Cardiac muscle cell (in vitro differentiated cells and primary cell): ENCODE measurements around the gene RTN3. TPM values are rescaled to one million over a fixed set of nuclear protein-coding genes. Genes with fewer than 3 reads are reported as not detected.
A peak's percentile ranks its signal among the peaks of the same experiment; 100 is the strongest.

ENCODE experiments used
- DNase-seq, 2 donors: peaks; one replicate each; pipeline versions ENCODE4 v3.0.0 to v3.0.0-alpha.2; 2010 to 2017; ENCODE audit warnings: low read depth in 1 of 2, low spot score in 1 of 2
- H3K27ac ChIP-seq: fragments of 200-600 bp; sonication (generic); 2 replicates; pipeline ENCODE4 v1.5.1; 2016
- H3K27me3 ChIP-seq: fragments of 200-600 bp; sonication (generic); 2 replicates; pipeline ENCODE4 v1.6.0; 2016; ENCODE audit warnings: control low read depth
- H3K36me3 ChIP-seq: fragments of 200-600 bp; sonication (generic); 2 replicates; pipeline ENCODE4 v1.5.1; 2016; ENCODE audit warnings: control low read depth
- H3K4me1 ChIP-seq: fragments of 200-600 bp; sonication (generic); 2 replicates; pipeline ENCODE4 v1.8.1; 2017; ENCODE audit warnings: low read depth, mild to moderate bottlenecking, mixed run types
- H3K4me3 ChIP-seq: fragments of 200-600 bp; sonication (generic); 2 replicates; pipeline ENCODE4 v1.5.1; 2016; ENCODE audit warnings: mild to moderate bottlenecking
- H3K9me3 ChIP-seq: fragments of 200-600 bp; sonication (generic); 2 replicates; pipeline ENCODE4 v1.5.1; 2017; ENCODE audit warnings: low read depth, mild to moderate bottlenecking, control low read depth
- polyA plus RNA-seq: library from polyadenylated mRNA; unstranded; fragments of >200 nt; fragmentation: Nextera tagmentation; extraction: Ambion mirVana; gene quantifications from 2 replicates; pipeline ENCODE4 v1.2.1, GENCODE V29; 2016
- total RNA-seq: library from RNA; depleted of rRNA; stranded (reverse); fragments of >200 nt; gene quantifications from 2 replicates; pipeline ENCODE4 v1.2.3, GENCODE V29; 2016
- TF ChIP-seq, protein P1 (sequence below): IDR thresholded peaks from 2 replicates; pipeline ENCODE4 v1.5.1; 2012; ENCODE audit warnings: low read depth, mild to moderate bottlenecking, low read length

Gene RTN3
- total and polyA plus RNA-seq, 2 experiments from 2014 or later = 99.7 to 116 TPM

DNA sequence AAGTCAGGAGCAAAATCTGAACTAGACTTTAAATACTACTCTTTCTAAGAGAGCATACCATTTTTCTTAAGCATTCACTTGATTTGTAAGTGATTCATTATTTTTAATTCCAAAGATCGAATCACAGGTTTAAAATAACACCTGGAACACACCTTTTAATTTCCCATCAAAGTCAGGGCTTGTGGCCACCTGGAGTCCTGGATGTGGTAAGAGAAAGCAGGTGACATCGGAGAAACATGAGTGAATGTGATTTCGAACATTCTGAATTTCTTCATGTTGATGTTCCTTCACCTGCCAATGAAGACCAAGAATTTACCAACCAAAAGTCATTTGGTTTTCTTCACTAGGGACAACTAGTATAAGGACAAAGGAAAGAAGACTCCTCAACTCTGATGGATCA, 38.1 kb upstream of the RTN3 start:
- Histone ChIP-seq H3K36me3 (peaks cover 24% of the 10 kb centered on the region), H3K27ac (no peak overlapping the region), H3K27me3 (no peaks in the 10 kb centered on the region), H3K9me3 (no peaks in the 10 kb centered on the region), H3K4me1 (no peaks in the 10 kb centered on the region), H3K4me3 (no peak overlapping the region)
- TF ChIP-seq, protein P1, sequence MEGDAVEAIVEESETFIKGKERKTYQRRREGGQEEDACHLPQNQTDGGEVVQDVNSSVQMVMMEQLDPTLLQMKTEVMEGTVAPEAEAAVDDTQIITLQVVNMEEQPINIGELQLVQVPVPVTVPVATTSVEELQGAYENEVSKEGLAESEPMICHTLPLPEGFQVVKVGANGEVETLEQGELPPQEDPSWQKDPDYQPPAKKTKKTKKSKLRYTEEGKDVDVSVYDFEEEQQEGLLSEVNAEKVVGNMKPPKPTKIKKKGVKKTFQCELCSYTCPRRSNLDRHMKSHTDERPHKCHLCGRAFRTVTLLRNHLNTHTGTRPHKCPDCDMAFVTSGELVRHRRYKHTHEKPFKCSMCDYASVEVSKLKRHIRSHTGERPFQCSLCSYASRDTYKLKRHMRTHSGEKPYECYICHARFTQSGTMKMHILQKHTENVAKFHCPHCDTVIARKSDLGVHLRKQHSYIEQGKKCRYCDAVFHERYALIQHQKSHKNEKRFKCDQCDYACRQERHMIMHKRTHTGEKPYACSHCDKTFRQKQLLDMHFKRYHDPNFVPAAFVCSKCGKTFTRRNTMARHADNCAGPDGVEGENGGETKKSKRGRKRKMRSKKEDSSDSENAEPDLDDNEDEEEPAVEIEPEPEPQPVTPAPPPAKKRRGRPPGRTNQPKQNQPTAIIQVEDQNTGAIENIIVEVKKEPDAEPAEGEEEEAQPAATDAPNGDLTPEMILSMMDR = no peak
- no peak for DNase-seq

- Histone ChIP-seq H3K27me3 (no peaks in the 10 kb centered on the region), H3K9me3 (no peaks in the 10 kb centered on the region), H3K36me3 (peaks cover 12% of the 10 kb centered on the region), H3K4me1 (no peaks in the 10 kb centered on the region), H3K4me3 (no peak overlapping the region), H3K27ac (no peak overlapping the region)
- TF ChIP-seq, protein P1 = no peak
- no peak for DNase-seq
Measured at GRCh38 chr11:63652671-63653070, 28.6 kb upstream of the RTN3 start.

GRCh38 chr11:63660972-63661371, 20.3 kb upstream of the RTN3 start:
- H3K9me3 ChIP-seq = no peaks in the 10 kb centered on the region
- no peaks in the 10 kb centered on the region for H3K4me1 ChIP-seq
- TF ChIP-seq, protein P1 = no peak
- peaks cover 6% of the 10 kb centered on the region for H3K36me3 ChIP-seq
- no peak overlapping the region for H3K27ac ChIP-seq
- no peak overlapping the region for H3K4me3 ChIP-seq
- no peaks in the 10 kb centered on the region for H3K27me3 ChIP-seq
- no peak for DNase-seq

- Histone ChIP-seq H3K27ac (no peak overlapping the region), H3K9me3 (no peaks in the 10 kb centered on the region), H3K27me3 (no peaks in the 10 kb centered on the region), H3K4me1 (peaks cover 9% of the 10 kb centered on the region), H3K36me3 (no peaks in the 10 kb centered on the region), H3K4me3 (no peak overlapping the region)
- DNase-seq = peak in 1 of 2 donors; percentile 59
- TF ChIP-seq, protein P1 = no peak
Measured at GRCh38 chr11:63663809-63664208, 17.5 kb upstream of the RTN3 start.

DNA sequence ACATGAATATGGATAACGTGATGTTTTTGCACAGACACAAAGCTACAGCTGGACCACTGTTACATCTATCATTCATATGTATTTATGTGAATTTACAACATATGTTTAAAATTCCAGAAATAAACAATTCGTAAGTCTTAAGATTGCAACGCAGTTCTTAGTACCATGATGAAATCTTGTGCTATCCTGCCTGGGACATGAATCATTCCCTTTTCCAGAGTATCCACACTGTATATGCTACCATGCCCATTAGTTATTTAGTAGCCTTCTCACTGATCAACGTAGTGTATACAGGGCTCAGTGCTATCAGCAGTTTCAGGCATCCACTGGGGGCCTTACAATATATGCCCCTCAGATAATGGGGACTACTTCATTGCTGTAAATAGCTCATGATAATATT, 14.4 kb upstream of the RTN3 start:
- Histone ChIP-seq H3K9me3 (no peaks in the 10 kb centered on the region), H3K27ac (no peak overlapping the region), H3K36me3 (no peaks in the 10 kb centered on the region), H3K27me3 (no peaks in the 10 kb centered on the region), H3K4me3 (no peak overlapping the region), H3K4me1 (peaks cover 13% of the 10 kb centered on the region)
- TF ChIP-seq, protein P1 = no peak
- DNase-seq = peak in 1 of 2 donors; percentile 70
